Measurements from ENCODE around the gene CLDN7. TPM values are rescaled to one million over a fixed set of nuclear protein-coding genes. Genes with fewer than 3 reads are reported as not detected.

Gene CLDN7
- total and polyA plus RNA-seq, 9 donors = 0.28 to 8.8 (median 1.5) TPM

DNA sequence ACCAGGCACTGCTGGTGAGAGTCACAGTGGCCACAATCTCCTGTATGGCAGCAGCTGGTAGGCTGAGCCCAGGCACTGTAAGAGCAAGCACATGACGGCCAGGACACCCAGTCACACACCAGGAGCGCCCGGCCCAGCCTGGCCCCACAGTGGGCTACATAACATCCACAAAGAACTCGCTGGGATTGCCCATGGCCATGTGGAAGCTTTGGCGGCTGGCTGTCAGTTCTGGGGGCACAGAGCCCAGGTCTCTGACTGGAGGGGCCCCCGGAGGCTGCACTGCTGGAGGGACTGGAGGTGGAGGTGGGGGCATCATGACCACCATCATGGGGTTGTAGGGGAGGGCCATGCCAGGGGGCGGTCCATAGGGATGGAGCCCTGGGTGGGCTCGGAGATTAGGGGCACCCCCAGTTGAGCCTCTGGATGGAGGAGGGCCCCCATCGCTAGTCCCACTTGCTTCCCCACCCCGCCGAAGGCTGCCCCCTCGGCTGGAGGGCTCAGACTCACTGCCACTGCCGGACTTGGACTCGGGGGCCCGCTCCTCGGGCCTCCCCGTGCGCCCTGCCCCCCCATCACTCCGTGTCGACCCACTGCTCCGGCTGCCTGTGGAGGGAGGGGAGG lies 36.5 kb downstream of the CLDN7 start:
- DNase-seq = no peak
- Histone ChIP-seq H3K9me3 (replicated peaks; ENCODE audit: control insufficient read depth, low read depth, low read length) (no peaks in the 10 kb centered on the region), H3K4me1 (ENCODE audit: control insufficient read depth, insufficient read depth, low read length) (peaks cover 29% of the 10 kb centered on the region), H3K4me3 (ENCODE audit: low read length) (no peak overlapping the region), H3K27ac (ENCODE audit: low read length) (no peak overlapping the region), H3K36me3 (ENCODE audit: control insufficient read depth, insufficient read depth, low read length) (peaks cover 99% of the 10 kb centered on the region), H3K27me3 (ENCODE audit: control insufficient read depth, insufficient read depth, low read length) (no peaks in the 10 kb centered on the region)
- WGBS (ENCODE audit: insufficient coverage) = 78% methylated on average over 8 of the region's 21 CpGs

DNA sequence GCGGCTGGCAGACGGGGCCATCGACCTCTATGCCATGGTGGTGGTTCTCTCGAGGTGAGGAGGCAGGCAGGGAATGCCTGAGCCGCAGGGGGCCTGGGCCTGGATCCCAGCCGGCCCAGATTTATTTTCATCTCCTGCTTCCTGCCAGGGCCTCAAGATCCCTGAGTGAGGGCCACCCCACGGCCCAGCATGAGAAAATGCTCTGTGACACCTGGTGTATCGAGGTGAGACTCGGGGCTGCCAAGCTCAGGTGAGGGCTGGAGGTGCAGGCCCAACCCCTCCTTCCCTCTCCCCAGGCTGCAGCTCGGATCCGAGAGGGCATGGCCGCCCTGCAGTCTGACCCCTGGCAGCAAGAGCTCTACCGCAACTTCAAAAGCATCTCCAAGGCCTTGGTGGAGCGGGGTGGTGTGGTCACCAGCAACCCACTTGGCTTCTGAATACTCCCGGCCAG lies 37.6 kb downstream of the CLDN7 start:
- H3K27me3 ChIP-seq (ENCODE audit: control insufficient read depth, insufficient read depth, low read length) = no peaks in the 10 kb centered on the region
- H3K36me3 ChIP-seq (ENCODE audit: control insufficient read depth, insufficient read depth, low read length) = peaks cover 88% of the 10 kb centered on the region
- no peaks in the 10 kb centered on the region for H3K9me3 ChIP-seq (replicated peaks; ENCODE audit: control insufficient read depth, low read depth, low read length)
- WGBS (ENCODE audit: insufficient coverage) = 74% methylated on average over 10 of the region's 15 CpGs
- DNase-seq = no peak
- peaks cover 36% of the 10 kb centered on the region for H3K4me1 ChIP-seq (ENCODE audit: control insufficient read depth, insufficient read depth, low read length)
- H3K27ac ChIP-seq (ENCODE audit: low read length) = no peak overlapping the region
- no peak overlapping the region for H3K4me3 ChIP-seq (ENCODE audit: low read length)

DNA sequence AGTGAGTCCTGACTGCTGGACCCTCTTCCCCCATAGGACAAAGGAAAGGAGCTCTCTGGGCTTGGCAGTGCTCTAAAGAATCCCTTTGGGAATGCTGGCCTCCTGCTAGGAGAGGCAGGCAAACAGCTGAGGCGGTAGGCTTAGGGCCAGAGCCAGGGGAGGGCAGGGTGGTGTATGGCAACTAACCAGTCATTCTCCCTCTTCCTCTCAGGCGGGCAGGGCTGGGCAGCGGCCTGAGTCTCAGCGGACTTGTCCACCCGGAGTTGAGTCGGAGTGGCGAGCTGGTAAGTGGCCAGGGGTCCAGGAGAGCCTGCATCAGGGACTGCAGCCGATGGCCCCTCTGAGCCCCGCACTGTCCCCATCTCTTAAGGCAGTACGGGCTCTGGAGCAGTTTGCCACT lies 38.2 kb downstream of the CLDN7 start:
- WGBS (ENCODE audit: insufficient coverage) = 90% methylated on average over 2 of the region's 10 CpGs
- Histone ChIP-seq H3K27ac (ENCODE audit: low read length) (peak overlapping the region; percentile 35), H3K36me3 (ENCODE audit: control insufficient read depth, insufficient read depth, low read length) (peaks cover 82% of the 10 kb centered on the region), H3K4me3 (ENCODE audit: low read length) (no peak overlapping the region), H3K27me3 (ENCODE audit: control insufficient read depth, insufficient read depth, low read length) (no peaks in the 10 kb centered on the region), H3K4me1 (ENCODE audit: control insufficient read depth, insufficient read depth, low read length) (peaks cover 41% of the 10 kb centered on the region), H3K9me3 (replicated peaks; ENCODE audit: control insufficient read depth, low read depth, low read length) (no peaks in the 10 kb centered on the region)
- no peak for DNase-seq

DNA sequence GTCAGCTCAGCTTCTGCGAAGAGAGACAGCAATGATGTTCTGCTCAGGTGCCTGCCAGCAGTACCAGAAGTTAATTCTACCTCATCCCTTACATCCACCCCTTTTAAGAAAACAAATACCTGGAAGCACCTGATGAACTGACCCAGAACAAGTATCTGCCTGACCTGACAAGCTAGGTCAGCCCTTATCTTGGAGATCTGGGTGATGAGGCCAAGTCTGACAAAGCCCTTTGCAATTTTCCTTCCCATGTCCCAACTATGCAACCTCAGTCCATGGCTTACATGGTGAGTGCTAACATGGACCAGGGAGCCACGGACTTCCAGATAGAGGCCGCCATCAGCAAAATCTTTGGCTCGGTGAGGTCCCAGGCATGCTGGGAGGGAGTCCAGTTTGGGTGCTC lies 38.9 kb downstream of the CLDN7 start:
- peaks cover 75% of the 10 kb centered on the region for H3K36me3 ChIP-seq (ENCODE audit: control insufficient read depth, insufficient read depth, low read length)
- H3K27ac ChIP-seq (ENCODE audit: low read length) = no peak overlapping the region
- 79% methylated on average over 3 of the region's 4 CpGs for WGBS (ENCODE audit: insufficient coverage)
- no peak for DNase-seq
- no peaks in the 10 kb centered on the region for H3K27me3 ChIP-seq (ENCODE audit: control insufficient read depth, insufficient read depth, low read length)
- peaks cover 48% of the 10 kb centered on the region for H3K4me1 ChIP-seq (ENCODE audit: control insufficient read depth, insufficient read depth, low read length)
- no peak overlapping the region for H3K4me3 ChIP-seq (ENCODE audit: low read length)
- H3K9me3 ChIP-seq (replicated peaks; ENCODE audit: control insufficient read depth, low read depth, low read length) = no peaks in the 10 kb centered on the region

DNA sequence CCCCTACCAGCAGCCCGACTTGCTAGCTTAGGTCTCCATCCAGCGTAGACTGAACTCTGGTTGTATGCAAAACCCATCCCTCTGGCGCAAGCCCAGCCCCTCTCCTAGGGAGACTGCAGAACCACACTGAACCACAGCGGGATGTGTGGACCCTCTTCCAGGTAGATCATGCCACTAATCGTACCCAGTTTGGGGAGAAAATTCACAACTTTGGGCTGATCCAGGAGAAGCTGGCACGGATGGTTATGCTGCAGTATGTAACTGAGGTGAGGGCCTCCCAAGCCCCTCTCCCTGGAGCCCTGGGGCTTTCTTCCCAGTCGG lies 39.3 kb downstream of the CLDN7 start:
- peaks cover 52% of the 10 kb centered on the region for H3K4me1 ChIP-seq (ENCODE audit: control insufficient read depth, insufficient read depth, low read length)

DNA sequence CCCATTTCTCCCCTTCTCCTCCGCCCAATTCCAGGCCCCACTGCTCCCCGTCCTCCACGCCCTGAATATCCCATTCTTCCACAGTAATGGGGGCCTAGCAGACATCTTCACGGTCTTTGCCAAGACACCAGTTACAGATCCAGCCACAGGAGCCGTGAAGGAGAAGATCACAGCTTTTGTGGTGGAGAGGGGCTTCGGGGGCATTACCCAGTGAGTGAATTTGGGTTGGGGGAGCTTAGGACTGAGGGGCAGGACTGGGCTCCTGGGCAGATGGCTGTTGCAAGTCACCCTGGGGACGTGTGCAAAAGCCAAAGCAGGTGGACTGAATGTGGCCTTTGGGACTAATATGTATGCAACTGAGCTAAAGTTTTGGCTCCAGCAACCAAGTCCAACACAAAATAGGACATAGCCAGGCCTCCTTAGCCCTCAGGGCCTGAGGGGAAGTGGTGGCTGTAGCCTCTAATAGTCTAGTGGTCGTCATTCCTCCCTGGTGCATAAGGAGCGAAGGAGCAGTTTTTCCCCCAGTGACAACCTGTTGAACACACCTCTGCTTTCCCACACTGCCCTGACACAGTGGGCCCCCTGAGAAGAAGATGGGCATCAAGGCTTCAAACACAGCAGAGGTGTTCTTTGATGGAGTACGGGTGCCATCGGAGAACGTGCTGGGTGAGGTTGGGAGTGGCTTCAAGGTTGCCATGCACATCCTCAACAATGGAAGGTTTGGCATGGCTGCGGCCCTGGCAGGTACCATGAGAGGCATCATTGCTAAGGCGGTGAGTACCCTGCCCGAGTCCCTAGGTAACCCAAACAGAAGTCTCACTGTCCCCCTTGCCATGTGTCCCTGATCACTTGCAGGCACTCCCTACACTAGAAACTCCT lies 39.9 kb downstream of the CLDN7 start:
- peak; percentile 59 for DNase-seq
- Histone ChIP-seq H3K27me3 (ENCODE audit: control insufficient read depth, insufficient read depth, low read length) (no peaks in the 10 kb centered on the region), H3K4me1 (ENCODE audit: control insufficient read depth, insufficient read depth, low read length) (peaks cover 57% of the 10 kb centered on the region), H3K27ac (ENCODE audit: low read length) (no peak overlapping the region), H3K4me3 (ENCODE audit: low read length) (no peak overlapping the region), H3K9me3 (replicated peaks; ENCODE audit: control insufficient read depth, low read depth, low read length) (no peaks in the 10 kb centered on the region), H3K36me3 (ENCODE audit: control insufficient read depth, insufficient read depth, low read length) (peaks cover 65% of the 10 kb centered on the region)
- WGBS (ENCODE audit: insufficient coverage) = 68% methylated on average over 13 of the region's 15 CpGs

More for the DNA sequence above, 39.3 kb downstream of the CLDN7 start:
- no peak for DNase-seq
- no peaks in the 10 kb centered on the region for H3K9me3 ChIP-seq (replicated peaks; ENCODE audit: control insufficient read depth, low read depth, low read length)
- H3K36me3 ChIP-seq (ENCODE audit: control insufficient read depth, insufficient read depth, low read length) = peaks cover 71% of the 10 kb centered on the region
- WGBS (ENCODE audit: insufficient coverage) = 90% methylated on average over 2 of the region's 7 CpGs
- no peak overlapping the region for H3K27ac ChIP-seq (ENCODE audit: low read length)
- H3K4me3 ChIP-seq (ENCODE audit: low read length) = no peak overlapping the region
- H3K27me3 ChIP-seq (ENCODE audit: control insufficient read depth, insufficient read depth, low read length) = no peaks in the 10 kb centered on the region

DNA sequence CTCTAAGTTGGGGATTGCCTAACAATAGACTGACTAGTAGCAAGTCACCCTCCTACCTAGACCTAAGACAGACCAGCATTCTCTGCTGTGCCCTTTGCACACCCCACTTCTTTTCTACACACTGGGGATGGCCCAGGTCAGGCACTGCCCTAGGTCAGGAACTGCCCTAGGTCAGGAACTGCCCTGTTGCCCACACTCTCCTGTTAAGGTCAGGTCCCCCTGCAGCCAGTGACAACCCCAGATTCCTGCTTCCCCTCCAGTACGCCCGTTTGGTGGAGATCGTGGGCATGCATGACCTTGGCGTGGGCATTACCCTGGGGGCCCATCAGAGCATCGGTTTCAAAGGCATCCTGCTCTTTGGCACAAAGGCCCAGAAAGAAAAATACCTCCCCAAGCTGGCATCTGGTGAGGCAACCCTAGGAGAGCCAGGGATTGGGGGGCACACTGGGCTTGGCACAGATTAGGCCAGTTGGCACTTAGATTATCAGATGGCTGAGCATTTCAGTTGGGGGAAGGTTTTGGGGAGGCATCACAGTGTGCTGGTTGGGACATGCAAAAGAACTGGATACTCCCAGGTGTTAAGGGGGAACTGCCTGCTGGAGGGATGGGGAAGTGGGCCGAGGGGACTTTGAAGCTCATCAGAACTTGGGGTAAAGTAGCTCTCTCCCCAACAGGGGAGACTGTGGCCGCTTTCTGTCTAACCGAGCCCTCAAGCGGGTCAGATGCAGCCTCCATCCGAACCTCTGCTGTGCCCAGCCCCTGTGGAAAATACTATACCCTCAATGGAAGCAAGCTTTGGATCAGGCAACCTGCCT lies 40.8 kb downstream of the CLDN7 start:
- Histone ChIP-seq H3K27me3 (ENCODE audit: control insufficient read depth, insufficient read depth, low read length) (no peaks in the 10 kb centered on the region), H3K4me1 (ENCODE audit: control insufficient read depth, insufficient read depth, low read length) (peaks cover 63% of the 10 kb centered on the region), H3K9me3 (replicated peaks; ENCODE audit: control insufficient read depth, low read depth, low read length) (no peaks in the 10 kb centered on the region), H3K36me3 (ENCODE audit: control insufficient read depth, insufficient read depth, low read length) (peaks cover 56% of the 10 kb centered on the region), H3K4me3 (ENCODE audit: low read length) (no peak overlapping the region), H3K27ac (ENCODE audit: low read length) (peak overlapping the region; percentile 1)
- WGBS (ENCODE audit: insufficient coverage) = 85% methylated on average over 9 of the region's 10 CpGs
- peak; percentile 43 for DNase-seq

DNA sequence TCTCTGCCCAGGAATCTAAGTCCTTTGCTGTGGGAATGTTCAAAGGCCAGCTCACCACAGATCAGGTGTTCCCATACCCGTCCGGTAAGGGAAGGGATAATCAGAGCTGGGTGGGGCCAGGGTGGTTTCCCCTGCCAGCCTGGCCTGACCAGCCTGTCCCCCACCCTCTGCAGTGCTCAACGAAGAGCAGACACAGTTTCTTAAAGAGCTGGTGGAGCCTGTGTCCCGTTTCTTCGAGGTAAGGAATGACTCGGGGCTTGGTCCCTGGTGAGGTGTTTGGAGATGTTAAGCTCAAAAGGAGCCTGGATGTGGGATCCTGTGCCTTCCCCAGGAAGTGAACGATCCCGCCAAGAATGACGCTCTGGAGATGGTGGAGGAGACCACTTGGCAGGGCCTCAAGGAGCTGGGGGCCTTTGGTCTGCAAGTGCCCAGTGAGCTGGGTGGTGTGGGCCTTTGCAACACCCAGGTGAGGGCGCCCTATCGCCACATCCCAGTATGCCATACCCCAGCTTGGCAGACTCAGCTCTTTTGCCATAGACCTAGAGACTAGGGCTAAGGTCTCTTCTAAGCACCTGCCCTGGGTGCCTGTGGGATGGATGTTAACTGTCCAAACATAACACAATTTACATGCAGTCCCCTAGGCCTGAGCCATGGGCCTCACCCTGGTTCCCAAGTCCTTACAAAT lies 41.5 kb downstream of the CLDN7 start:
- Histone ChIP-seq H3K9me3 (replicated peaks; ENCODE audit: control insufficient read depth, low read depth, low read length) (no peaks in the 10 kb centered on the region), H3K27me3 (ENCODE audit: control insufficient read depth, insufficient read depth, low read length) (no peaks in the 10 kb centered on the region), H3K4me3 (ENCODE audit: low read length) (peak overlapping the region; percentile 91), H3K27ac (ENCODE audit: low read length) (peak overlapping the region; percentile 93), H3K4me1 (ENCODE audit: control insufficient read depth, insufficient read depth, low read length) (peaks cover 70% of the 10 kb centered on the region), H3K36me3 (ENCODE audit: control insufficient read depth, insufficient read depth, low read length) (peaks cover 49% of the 10 kb centered on the region)
- 0% methylated on average over 3 of the region's 11 CpGs for WGBS (ENCODE audit: insufficient coverage)
- peak; percentile 67 for DNase-seq

DNA sequence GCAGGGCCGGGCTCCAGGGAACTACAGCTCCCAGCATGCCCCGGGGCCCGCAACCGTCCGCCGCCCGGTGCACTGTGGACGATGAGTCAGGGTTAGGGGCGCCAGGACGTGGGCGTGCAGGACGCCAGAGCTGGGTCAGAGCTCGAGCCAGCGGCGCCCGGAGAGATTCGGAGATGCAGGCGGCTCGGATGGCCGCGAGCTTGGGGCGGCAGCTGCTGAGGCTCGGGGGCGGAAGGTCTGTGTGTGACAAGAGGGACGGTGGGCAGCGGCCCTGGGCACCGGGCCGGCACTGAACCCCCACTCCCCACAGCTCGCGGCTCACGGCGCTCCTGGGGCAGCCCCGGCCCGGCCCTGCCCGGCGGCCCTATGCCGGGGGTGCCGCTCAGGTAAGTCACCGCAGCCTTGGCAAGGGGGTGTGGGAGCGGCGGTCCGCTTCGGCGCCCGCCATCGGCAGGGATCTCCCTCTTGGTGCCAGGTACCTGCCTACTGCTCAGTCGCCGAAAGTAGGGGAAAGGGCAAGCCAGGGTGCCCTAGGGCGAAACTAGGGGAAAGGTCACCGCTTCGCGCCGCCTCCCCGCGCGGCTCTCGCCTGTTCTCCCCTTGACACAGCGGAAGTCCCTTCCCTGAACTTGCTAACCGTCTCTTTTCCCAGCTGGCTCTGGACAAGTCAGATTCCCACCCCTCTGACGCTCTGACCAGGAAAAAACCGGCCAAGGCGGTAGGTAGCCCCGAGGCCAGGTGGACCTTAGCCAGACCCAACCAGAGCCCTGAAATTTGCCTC lies 42.3 kb downstream of the CLDN7 start, which contains the start of the genes ACADVL and DLG4:
Gene ACADVL, plus strand, starts transcription at position 127 of the 781 bp plus-strand sequence. Its CDS starts 47 bp downstream, at position 174.
Gene DLG4, minus strand, starts transcription at position 25 of the 781 bp plus-strand sequence.
- Histone ChIP-seq H3K9me3 (replicated peaks; ENCODE audit: control insufficient read depth, low read depth, low read length) (no peaks in the 10 kb centered on the region), H3K4me3 (ENCODE audit: low read length) (peak within 1 kb of the TSS; percentile 91), H3K4me1 (ENCODE audit: control insufficient read depth, insufficient read depth, low read length) (peaks cover 77% of the 10 kb centered on the region), H3K27ac (ENCODE audit: low read length) (peak within 1 kb of the TSS; percentile 93), H3K36me3 (ENCODE audit: control insufficient read depth, insufficient read depth, low read length) (peaks cover 41% of the 10 kb centered on the region), H3K27me3 (ENCODE audit: control insufficient read depth, insufficient read depth, low read length) (no peaks in the 10 kb centered on the region)
- 0% methylated on average over 61 of the region's 63 CpGs for WGBS (ENCODE audit: insufficient coverage)
- peak; percentile 97 for DNase-seq

Data from muscle of leg (tissue), 11 donors.